Measurements from ENCODE around the gene OMG. TPM values are rescaled to one million over a fixed set of nuclear protein-coding genes. Genes with fewer than 3 reads are reported as not detected.

OMG gene
- total RNA-seq, 1 experiment from 2014 or later, result not detected

DNA sequence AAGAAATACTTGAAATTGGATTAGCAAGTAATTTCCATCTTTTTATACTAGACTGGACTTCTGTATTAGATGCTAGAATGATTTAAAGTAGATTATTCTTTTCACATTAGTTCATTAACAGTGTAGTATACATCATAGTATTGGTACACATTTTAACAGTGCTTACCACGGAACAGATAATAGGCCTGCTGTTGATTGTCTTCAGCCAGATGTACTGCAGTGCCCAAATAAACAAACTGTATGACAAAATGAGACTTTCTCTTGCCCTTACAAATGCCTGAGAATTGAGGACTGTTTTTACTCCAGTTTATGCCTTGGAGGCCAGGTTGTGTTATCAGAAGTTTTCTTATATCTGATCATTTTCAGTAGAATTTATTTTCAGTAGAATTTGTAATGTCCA lies 23.8 kb upstream of the OMG start:
- H2AFZ ChIP-seq (ENCODE audit: low read depth, low read length, poor library complexity, severe bottlenecking), result no peak overlapping the region
- CTCF ChIA-PET, result interaction anchor here (0.6 kb wide), 1 partner anchor 8 kb away, joined by 3 read pairs; no protein-coding TSS in a partner anchor
- RAD21 ChIA-PET (ENCODE audit: low non-redundant PET in 1 of 2, low total read pairs in 2 of 2, uncharacterized antibody in 2 of 2, unreplicated experiment in 2 of 2), result no interaction called here
- H3K9me2 ChIP-seq (ENCODE audit: insufficient read depth), result no peaks in the 10 kb centered on the region
- H3K4me1 ChIP-seq (ENCODE audit: control insufficient read depth in 1 of 2, insufficient read depth in 2 of 2, low read length in 2 of 2), result no peaks in the 10 kb centered on the region
- no peaks in the 10 kb centered on the region for H3K79me2 ChIP-seq (ENCODE audit: insufficient read depth, low read length)
- H3K4me2 ChIP-seq (ENCODE audit: low read length), result no peak overlapping the region
- TF ChIP-seq ELF1 (IDR thresholded peaks at IDR 0.05; ENCODE audit: borderline replicate concordance, low read depth) (no peak), TCF7L2 (IDR thresholded peaks at IDR 0.05; ENCODE audit: borderline replicate concordance, extremely low read depth, insufficient read depth, insufficient read length) (no peak), RAD21 (IDR thresholded peaks at IDR 0.05; ENCODE audit: low read depth) (no peak), SP1 (IDR thresholded peaks at IDR 0.05; ENCODE audit: low read depth) (no peak), SRF (IDR thresholded peaks at IDR 0.05; ENCODE audit: low read depth) (no peak), SIN3A (IDR thresholded peaks at IDR 0.05; ENCODE audit: low read depth) (no peak), ZFX (IDR thresholded peaks at IDR 0.05) (no peak), CBX3 (IDR thresholded peaks at IDR 0.05; ENCODE audit: low read depth) (no peak)
- TF ChIP-seq, protein P1, sequence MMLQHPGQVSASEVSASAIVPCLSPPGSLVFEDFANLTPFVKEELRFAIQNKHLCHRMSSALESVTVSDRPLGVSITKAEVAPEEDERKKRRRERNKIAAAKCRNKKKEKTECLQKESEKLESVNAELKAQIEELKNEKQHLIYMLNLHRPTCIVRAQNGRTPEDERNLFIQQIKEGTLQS (IDR thresholded peaks at IDR 0.05), result no peak
- TF ChIP-seq, protein P2, sequence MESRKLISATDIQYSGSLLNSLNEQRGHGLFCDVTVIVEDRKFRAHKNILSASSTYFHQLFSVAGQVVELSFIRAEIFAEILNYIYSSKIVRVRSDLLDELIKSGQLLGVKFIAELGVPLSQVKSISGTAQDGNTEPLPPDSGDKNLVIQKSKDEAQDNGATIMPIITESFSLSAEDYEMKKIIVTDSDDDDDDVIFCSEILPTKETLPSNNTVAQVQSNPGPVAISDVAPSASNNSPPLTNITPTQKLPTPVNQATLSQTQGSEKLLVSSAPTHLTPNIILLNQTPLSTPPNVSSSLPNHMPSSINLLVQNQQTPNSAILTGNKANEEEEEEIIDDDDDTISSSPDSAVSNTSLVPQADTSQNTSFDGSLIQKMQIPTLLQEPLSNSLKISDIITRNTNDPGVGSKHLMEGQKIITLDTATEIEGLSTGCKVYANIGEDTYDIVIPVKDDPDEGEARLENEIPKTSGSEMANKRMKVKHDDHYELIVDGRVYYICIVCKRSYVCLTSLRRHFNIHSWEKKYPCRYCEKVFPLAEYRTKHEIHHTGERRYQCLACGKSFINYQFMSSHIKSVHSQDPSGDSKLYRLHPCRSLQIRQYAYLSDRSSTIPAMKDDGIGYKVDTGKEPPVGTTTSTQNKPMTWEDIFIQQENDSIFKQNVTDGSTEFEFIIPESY (IDR thresholded peaks at IDR 0.05; ENCODE audit: extremely low read depth, insufficient replicate concordance, low read length), result no peak
- TF ChIP-seq, protein P3, sequence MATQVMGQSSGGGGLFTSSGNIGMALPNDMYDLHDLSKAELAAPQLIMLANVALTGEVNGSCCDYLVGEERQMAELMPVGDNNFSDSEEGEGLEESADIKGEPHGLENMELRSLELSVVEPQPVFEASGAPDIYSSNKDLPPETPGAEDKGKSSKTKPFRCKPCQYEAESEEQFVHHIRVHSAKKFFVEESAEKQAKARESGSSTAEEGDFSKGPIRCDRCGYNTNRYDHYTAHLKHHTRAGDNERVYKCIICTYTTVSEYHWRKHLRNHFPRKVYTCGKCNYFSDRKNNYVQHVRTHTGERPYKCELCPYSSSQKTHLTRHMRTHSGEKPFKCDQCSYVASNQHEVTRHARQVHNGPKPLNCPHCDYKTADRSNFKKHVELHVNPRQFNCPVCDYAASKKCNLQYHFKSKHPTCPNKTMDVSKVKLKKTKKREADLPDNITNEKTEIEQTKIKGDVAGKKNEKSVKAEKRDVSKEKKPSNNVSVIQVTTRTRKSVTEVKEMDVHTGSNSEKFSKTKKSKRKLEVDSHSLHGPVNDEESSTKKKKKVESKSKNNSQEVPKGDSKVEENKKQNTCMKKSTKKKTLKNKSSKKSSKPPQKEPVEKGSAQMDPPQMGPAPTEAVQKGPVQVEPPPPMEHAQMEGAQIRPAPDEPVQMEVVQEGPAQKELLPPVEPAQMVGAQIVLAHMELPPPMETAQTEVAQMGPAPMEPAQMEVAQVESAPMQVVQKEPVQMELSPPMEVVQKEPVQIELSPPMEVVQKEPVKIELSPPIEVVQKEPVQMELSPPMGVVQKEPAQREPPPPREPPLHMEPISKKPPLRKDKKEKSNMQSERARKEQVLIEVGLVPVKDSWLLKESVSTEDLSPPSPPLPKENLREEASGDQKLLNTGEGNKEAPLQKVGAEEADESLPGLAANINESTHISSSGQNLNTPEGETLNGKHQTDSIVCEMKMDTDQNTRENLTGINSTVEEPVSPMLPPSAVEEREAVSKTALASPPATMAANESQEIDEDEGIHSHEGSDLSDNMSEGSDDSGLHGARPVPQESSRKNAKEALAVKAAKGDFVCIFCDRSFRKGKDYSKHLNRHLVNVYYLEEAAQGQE (IDR thresholded peaks at IDR 0.05; ENCODE audit: low read depth), result no peak
- TF ChIP-seq, protein P4, sequence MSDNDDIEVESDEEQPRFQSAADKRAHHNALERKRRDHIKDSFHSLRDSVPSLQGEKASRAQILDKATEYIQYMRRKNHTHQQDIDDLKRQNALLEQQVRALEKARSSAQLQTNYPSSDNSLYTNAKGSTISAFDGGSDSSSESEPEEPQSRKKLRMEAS (IDR thresholded peaks at IDR 0.05), result no peak
- H3K9ac ChIP-seq (ENCODE audit: low read length), result no peak overlapping the region
- ATAC-seq (no peak), DNase-seq (ENCODE audit: low read depth, low spot score) (no peak)
- H3K36me3 ChIP-seq (ENCODE audit: control insufficient read depth in 1 of 2, insufficient read depth in 2 of 2, low read length in 2 of 2), result no peaks in the 10 kb centered on the region
- POLR2A ChIA-PET, result no interaction called here
- no peaks in the 10 kb centered on the region for H3K27me3 ChIP-seq (ENCODE audit: insufficient read depth, low read length)
- intact Hi-C loops (cut with micrococcal nuclease), result no loop called here
- H4K20me1 ChIP-seq (ENCODE audit: insufficient read depth), result no peaks in the 10 kb centered on the region
- BruUV-seq (replicated peaks), result no TSS peak
- no peak overlapping the region for H3K27ac ChIP-seq (ENCODE audit: low read depth, low read length)
- no peak overlapping the region for H3K4me3 ChIP-seq (replicated peaks in 1 of 2; ENCODE audit: low read depth in 1 of 2, low read length in 2 of 2)
- H3K9me3 ChIP-seq (ENCODE audit: control insufficient read depth in 1 of 2, insufficient read depth in 1 of 2, low read depth in 1 of 2, low read length in 2 of 2), result no peaks in the 10 kb centered on the region

All from HCT116 (cell line).